D341Med (cell line): ENCODE measurements around the gene JAKMIP1.
A peak's percentile ranks its signal among the peaks of the same experiment; 100 is the strongest.

ENCODE experiments used
- DNase-seq: peaks from one replicate; pipeline ENCODE4 v3.0.0; 2012; ENCODE audit warnings: low spot score

Gene JAKMIP1

GRCh38 chr4:6200011-6200921 lies at the start of gene JAKMIP1:
TSS of gene JAKMIP1 (minus strand) at chr4:6200549. CDS start at chr4:6112850, 87,699 bp downstream.
- DNase-seq, result peak; percentile 100

- no peak for DNase-seq
These were observed 48.0 kb upstream of the JAKMIP1 start for GRCh38 chr4:6248394-6248793.

DNA sequence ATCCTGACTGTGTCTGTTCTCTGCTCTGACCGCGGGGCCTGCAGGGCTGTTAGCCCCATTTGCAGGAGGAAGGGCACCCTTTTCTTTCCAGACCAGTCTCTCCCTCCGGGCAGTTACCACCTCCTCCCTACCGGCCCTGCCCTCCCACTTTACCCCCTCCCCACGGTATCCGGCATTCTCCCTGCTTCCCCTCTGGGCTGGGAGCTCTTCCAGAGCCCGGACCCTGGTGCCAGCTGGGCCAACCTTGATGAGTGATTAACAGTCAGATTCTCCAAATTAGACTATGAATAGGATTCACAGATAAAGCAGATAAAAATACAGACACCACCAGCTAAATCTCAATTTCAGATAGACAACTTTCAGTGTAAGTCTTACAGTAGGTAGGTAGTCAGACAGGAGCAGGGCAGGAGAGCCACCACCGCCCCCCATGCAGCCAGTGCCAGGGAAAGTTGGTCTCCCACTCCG lies 45.9 kb upstream of the JAKMIP1 start:
- no peak for DNase-seq

DNA sequence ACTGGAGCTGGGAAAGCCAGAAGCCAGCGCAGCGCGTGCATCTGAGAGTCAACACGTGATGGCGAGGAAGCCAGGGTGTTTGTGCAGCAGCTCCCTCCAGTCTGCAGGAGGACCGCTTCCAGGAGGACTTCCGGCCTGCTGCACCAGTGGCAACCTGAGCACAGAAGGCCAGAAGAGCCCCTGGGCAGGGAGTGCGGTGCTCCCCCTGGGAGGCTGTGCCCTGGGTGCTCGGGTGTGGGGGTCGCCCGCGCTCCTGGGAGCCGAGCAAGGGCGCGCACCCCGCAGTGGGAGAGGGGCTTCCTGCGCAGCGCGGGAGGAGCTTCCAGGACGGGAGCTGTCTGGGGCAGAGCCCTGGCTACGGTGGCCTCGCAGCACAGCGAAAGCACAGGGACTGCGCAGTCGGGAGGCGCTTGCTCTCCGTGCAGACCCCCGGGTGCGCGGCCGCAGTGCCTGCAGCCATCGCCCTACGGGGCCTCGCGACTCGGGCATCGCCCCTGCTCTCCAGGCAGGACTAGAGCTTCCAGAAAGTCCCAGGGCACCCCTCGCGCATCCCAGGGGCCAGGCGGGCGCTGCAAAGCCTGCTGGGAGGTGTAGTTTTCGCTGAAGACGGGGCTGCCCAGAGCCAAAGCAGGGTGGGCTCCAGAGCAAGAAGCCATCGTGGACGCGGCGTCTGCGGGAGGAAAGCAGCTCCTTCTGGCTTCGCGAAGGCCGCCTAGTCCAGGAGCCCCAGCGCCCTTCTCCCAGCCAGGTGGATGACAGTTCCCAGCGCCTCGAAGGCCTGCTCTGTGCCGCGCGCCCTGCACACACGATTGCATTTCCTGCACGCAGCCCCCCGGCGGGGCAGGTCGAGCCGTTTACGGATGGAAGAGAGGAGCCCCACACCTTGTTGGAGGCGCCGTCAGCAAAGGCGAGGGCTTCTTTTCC lies 45.2 kb upstream of the JAKMIP1 start:
- DNase-seq, result no peak

GRCh38 chr4:6242271-6243029 lies 42.1 kb upstream of the JAKMIP1 start:
- no peak for DNase-seq

GRCh38 chr4:6241062-6241845 lies 40.9 kb upstream of the JAKMIP1 start:
- no peak for DNase-seq

DNA sequence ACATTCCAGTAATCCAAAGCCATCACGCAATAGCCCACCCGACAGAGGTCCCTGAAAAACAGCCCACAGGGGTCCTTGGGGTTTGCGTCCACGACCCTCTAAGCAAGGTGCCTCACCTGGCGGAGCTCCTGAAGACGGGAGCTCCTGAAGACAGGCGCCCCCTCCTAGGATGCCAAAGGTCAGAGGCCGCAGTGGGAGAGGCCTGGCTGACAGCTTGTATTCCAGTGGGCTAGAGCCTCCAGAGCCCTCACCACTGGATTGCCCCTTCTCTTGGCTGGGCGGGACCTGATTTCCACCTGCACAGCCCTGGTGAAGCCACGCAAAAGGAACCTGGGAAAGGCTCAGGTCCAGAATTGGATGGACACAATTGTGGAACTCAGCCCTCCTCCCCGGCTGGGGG lies 39.6 kb upstream of the JAKMIP1 start:
- DNase-seq, result no peak

GRCh38 chr4:6239486-6239885 lies 39.1 kb upstream of the JAKMIP1 start:
- DNase-seq, result no peak

DNA sequence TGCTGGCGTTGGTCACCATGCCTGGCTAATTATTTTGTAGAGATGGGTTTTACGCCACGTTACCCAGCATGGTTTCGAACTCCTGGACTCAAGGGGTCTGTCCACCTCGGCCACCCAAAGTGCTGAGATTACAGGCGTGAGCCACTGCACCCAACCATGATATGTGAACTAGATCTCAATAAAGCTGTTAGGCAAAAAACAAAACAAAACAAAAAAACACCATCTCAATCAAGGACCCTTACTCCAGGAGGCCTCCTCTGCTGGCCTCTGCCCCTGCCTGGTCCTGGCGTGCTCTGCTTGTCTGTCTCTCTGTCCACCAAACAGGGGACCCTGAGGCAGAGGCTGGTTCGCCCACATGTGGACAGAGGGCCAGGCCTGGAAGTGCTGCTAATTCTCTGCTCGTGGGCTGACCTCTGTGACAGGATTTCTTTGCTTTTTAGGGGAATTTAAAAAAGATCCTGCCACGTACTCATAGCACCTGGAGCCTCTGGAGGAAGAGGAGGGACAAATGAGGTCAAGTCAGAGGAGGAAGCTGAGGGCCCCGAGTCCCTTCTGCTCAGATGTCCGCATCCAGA lies 36.6 kb upstream of the JAKMIP1 start:
- peak; percentile 5 for DNase-seq

DNA sequence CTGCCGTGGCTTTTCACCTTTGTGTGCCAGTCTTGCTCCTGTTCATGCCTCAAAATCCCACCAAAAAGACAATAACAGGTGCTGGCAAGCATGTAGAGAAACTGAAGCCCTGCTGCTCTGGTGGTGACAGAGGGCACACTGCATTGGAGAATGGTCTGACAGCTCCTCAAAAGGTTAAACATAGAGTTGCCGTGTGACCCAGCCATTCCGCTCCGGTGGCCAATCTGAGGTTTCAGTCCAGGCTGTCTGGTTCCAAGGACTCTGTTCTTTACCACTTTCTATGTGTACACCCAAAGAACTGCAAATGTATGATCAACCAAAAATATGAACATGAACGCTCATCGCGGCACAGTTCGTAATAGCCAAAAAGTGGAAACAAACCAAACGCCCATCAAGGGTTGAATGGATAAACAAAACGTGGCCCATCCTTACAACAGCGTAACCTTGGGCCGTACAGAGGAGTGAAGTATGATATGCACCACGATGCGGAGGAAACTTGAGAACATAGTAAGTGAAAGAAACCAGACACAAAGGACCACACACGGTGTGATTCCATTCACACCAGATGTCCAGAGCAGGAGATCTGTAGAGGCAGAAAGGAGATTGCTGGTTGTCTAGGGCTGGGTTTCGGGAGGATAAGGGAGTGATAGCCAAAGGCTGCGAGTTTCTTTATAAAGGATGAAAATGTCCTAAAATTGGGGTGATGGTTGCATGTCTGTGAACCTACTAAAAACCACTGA lies 35.7 kb upstream of the JAKMIP1 start:
- no peak for DNase-seq

GRCh38 chr4:6235012-6235411 lies 34.7 kb upstream of the JAKMIP1 start:
- DNase-seq, result peak; percentile 2

- peak; percentile 10 for DNase-seq
These were observed 33.6 kb upstream of the JAKMIP1 start for GRCh38 chr4:6233929-6234328.

GRCh38 chr4:6232836-6233785 lies 32.8 kb upstream of the JAKMIP1 start:
- DNase-seq, result peak; percentile 14

DNA sequence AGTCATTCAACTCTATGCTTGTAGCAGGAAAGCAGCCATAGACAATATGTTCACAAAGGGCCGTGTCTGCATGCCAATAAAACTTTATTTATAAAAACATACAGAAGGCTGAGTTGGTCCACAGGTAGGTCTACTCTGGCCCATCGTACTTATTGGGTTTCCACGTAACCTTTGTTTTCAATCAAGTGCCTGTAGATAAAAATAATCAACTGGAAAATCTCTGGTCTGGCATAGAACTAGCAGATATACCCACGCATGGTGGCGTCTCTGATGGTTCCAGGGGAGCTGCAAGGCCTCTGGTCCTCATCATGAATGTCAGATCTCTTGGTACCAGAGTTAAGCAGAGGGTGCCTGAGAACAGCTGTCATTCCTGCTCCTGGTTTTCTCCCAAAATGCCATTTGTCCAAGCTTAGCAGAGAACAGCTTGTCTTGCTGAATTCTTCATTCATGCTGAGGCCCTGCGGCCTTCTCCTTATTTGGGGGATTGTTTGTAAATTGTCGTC lies 31.4 kb upstream of the JAKMIP1 start:
- DNase-seq, result peak; percentile 7

- DNase-seq, result peak; percentile 14
These were observed 30.7 kb upstream of the JAKMIP1 start for GRCh38 chr4:6230827-6231662.

GRCh38 chr4:6230502-6230785 lies 30.1 kb upstream of the JAKMIP1 start:
- DNase-seq, result no peak

DNA sequence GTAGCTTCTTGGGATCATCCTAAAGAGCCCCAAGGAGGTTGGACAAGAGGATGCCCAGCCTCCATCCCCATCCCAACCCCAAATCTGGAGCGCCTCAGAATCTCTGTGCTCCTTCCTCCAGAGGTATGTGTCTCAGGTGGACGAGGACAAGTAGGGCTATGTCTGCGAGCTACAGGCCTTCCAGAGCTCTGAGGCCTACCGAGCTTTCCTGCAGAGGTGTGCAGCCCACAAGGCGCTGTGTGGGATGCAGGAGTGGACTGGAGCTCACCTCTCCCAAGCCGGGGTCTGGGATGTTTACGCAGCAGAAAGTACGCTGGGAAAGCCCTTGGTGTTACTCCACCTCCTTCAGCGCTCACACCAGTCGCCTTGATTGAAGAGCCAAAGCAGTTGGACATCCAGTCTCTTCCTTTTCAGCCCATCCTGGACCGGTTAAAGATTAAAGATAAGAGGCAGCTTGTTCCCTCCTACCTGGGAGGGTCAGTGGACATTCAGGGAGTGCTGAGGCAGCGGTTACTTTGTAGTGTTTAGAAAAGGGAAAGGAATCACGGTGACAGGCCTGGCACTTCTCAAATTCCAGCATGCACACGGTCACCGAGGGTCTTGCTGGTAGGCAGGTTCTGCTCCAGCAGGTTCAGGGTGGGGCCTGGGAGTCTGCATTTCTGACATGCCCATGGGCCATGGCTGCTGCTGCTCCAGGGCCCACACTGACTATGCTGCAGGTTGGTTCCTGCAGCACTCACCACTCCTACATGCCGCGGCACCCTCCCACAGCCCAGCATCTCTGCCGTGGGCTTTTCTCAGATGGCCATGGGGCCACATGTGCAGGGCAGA lies 29.5 kb upstream of the JAKMIP1 start:
- DNase-seq, result peak; percentile 14
